GM21529 (cell line): ENCODE measurements around the gene PSMB7.
A peak's percentile ranks its signal among the peaks of the same experiment; 100 is the strongest.

Experiments used
- ATAC-seq: cut with Tn5 transposase; IDR thresholded peaks from one replicate; pipeline ENCODE4 v1.9.1; 2021; ENCODE audit not compliant: unreplicated experiment

The PSMB7 gene

DNA sequence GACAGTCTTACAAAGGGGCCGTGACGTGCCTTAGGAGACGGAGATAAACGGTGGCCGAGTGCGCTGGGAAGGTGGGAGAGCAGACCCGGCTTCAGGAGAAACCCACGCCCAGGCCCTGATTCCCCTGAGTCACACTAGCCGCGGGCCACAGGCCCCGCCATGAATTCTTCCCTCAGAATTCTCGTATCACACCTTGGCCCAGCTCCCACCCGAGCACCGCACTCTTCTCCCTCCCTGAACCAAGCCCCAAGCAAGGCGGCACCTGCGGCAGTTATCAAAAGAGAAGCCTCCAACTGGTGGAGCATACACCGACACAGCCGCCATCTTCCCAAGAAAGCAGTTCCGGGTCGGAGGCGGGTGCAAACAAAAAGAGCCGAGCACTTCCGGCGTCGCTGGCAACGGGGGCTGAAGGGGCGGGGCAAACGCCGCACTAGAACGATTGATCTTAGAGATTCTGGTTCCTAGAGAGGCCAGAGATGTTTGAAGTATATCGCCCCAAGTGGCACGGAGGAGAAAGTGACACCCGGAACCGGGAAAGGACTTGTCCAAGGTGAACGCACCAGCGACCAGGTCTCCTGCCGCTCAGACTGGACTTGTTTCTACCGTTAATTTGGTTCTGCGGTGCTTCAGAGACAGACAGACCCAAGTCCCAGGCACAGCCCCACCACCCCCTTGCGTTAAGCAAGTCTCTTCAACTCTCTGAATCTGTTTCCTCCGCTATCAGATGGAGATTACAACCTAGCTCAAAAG is at the start of gene PSMB7:
Gene PSMB7, minus strand, starts transcription at position 341 of the 750 bp plus-strand sequence. Its CDS starts 17 bp downstream, at position 324.
- ATAC-seq = peak; percentile 90

DNA sequence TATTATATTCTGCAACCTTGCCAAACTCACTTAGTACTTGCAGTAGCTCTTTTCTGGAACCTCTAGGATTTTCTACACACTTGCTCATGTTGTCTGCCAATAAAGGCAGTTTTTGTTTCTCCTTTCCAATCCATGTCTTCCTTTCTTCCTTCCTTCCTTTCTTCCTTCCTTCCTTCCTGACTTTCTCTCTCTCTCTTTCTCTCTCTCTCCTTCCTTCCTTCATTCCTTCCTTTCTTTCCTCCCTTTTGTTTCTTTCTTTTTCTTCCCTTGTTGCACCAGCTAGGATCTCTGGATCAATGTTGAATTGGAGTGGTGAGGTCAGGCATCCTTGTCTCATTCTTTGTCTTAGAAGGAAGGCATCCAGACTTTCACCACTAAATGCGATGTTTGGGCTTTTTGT is 47.5 kb upstream of the PSMB7 start:
- no peak for ATAC-seq

DNA sequence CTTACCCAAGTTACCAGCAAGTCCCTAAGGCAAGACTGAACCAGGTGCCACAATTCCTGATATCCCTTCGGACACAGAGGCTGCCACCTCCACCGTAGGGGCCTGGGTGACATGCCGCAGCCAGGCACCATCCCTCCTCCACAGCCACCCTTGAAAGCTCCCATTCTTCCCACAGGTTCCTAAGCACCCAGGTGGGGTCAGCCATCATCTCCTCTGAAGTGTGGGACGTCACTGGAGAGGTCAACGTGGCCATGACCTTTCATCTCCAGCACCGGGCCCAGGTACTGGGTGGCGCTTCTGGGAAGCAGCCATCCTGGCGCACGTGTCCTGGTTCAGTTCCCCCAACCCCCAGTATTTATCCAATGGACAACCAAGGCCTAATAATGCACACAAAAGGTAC is 43.2 kb upstream of the PSMB7 start:
- no peak for ATAC-seq

DNA sequence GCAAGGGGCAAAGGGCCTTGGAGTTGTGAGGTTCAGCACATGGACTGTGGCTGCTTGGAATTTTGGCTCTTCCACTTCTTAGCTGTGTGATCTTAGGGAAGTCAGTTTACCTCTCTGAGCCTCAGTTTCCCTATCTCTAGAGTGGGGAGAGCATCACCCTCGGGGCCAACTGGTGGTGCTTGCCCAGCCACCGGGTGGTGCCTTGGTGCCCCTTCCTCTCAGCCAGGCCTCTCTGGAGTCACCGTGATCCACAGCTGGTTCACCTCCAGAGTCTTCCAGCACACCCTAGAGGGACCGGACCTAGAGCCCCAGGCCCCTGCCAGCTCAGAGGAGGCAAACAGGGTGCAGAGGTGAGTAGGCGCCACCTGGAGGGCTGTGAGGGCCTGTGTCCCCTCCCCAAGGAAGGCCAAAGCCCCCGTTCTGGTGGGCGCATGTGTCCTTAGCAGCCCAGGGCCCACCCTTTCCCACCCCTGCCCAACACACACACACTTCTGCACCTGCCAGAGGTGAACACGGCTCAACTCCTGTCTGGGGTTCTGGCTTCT is 42.7 kb upstream of the PSMB7 start:
- no peak for ATAC-seq

DNA sequence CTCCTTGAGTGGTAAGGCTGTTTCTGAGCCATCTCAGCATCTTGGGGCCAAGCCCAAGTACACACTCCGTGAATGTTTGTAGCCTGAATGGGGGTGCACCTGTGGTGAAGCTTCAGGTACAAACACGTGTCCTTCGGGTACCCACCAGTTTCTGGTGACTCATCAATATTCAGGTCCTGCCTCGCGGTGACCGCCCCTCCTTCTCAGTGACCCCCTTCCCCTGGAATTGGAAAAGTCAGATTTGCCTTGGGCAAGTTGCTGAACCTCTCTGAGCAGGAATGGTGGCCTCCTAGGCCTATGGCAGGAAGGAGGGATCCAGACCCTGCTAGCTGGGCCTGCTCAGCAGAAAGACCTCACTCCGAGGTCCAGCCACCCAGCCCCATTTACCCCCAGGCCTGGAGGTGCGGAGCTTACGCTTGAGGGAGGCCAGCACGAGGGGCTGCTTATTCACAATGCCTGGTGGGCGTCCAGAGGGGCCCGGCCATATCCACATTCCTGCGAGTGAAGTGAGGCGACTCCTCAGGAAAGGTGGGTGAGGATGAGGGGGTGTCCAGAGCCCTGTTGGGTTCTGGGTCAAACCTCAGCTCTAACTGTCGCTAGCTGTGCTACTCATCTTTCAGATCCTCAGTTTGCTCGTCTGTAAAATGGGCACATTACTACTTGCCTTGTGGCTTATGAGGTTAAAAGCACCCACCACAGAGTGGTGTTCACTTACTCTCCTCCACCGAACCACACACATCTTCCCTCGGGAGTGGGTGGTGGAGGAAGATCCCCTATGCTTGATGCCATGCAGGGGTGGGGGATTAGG is 42.0 kb upstream of the PSMB7 start:
- ATAC-seq = no peak

DNA sequence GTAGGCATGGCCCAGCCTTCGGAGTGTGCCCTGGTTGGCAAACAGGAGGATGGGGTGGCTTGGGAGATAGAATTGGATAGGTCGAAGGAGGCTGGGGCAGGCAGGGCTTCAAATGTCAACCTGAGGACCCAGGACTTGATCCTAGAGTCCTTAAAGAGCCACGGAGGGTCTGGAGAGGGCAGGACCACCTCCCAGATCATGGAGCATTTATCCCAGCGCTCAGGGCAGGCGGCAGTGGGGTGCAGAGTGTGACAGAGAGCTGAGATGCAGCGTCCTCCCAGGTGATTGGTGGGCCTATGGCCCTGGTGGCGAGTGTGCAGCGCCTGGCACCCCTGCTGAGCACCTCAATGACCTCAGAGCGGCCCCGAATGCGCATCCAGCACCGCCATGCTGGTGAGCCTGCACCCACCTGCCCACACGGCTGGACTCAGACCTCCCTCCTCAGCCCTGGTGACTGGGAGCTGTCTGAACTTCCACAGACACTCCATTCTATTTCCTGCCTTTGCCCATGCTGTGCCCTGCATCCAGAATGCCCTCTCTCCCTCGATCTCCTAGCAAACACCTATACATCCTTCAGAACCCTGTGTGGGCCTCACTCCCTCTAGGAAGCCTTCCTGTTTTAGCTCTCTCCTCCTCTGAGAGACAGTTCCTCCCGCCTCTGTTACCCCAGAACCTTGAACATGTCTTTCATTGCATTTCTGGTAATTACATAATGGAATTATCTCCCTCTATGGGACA is 41.3 kb upstream of the PSMB7 start:
- ATAC-seq = no peak

DNA sequence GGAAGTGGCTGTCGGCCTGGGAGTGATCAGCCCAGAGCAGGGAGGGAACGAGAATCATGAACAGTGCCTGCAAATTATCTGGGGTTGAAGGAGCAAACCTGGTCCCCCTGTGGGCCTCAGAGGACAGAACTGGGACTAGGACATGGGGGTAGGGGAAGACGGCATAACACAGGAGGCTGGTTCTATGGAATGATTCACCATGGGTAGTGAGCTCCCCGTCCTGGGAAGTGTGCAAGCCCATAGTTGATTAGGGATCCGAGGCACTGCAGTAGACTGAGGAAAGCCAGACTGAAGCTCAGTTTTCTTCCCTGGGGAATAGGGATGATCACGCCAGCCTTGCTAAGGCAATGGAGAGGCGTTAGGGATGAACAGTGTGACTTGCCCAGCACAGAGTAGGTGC is 40.6 kb upstream of the PSMB7 start:
- ATAC-seq = no peak

DNA sequence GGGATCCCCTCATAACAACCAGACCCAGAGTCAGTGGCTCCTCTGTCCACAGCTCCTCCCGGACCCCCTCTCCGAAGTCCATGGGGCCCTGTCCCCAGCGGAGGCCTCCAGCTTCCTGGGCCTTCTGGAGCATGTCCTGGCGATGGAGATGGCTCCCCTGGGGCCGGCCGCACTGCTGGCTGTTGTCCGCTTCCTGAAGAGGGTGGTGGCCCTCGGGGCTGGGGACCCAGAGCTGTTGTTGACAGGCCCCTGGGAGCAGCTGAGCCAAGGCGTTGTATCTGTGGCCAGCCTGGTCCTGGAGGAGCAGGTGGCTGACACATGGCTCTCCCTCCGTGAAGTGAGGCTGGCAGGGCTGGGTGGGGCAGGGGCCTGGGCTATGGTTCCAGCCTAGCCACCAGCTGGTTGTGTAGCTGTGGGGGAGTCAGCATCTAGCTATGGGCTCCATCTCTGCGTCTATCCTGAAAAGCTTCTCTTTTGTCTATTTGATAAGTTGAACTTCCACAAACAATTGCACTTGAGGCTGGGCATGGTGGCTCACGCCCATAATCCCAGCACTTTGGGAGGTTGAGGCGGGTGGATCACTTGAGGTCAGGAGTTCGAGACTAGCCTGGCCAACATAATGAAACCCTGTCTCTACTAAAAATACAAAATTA is 39.7 kb upstream of the PSMB7 start:
- ATAC-seq = no peak

DNA sequence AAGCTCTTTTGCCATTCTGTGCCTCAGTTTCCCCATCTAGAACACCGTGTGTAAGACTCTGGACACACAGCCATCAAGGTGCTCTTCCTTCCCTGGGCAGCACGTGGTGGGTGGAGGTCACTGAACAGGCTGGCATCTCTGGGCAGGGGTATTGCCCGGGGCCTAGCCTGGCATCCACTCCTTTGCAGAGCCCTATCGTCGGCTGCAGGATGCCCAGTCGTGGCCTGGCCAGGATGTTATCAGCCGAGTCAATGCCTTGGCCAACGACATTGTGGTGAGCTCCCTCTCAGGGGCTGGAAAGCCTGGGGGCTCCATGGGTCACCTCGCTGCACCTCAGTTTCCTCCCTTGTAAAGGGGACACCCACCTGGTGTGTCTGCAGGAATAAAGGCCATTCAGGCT is 39.1 kb upstream of the PSMB7 start:
- no peak for ATAC-seq

DNA sequence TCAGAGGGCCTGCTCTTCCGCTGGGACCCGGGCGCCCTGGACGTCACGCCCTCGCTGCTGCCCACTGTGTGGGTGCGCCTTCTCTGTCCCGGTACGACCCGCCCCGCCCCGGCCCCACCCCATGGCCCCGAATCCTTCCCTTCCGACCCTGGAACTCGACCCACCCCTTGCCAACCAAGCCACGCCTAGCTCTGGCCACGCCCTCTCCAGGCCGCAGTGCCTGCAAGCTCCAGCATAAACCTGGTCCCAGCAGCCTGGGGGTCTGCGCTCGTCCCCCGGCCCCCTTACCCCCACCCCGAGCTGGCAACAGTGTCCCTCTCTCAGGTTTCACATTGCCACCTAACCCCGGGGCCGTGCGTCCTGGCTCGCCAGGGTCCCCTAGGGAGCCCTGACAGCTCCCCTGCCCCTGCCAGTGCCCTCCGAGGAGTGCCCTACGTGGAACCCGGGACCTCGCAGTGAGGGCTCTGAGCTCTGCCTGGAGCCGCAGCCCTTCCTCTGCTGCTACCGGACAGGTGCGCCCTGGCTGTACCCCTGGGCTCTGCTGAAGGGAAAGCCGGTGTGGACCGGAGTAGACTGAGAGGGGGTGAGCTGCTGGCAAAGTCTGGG is 38.4 kb upstream of the PSMB7 start:
- no peak for ATAC-seq

DNA sequence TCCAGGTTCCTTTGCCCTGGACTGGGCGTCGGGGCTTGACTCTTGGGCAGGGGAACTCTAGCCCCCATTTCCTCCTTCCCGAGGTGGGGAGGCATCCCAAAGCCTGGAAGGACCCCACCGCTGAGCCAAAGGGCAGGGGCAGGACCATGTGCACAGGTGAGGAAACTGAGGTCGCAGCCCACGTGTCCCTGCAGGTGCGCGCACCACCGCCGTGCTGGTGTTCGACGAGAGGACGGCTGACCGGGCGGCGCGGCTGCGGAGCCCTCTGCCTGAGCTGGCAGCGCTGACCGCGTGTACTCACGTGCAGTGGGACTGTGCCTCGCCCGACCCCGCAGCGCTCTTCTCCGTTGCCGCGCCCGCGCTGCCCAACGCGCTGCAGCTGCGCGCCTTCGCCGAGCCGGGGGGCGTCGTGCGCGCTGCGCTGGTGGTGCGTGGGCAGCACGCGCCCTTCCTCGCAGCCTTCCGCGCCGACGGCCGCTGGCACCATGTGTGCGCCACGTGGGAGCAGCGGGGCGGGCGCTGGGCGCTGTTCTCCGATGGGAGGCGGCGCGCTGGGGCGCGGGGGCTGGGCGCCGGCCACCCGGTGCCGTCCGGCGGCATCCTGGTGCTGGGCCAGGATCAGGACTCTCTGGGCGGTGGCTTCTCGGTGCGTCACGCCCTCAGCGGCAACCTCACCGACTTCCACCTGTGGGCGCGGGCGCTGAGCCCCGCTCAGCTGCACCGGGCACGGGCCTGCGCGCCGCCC is 37.8 kb upstream of the PSMB7 start:
- no peak for ATAC-seq

DNA sequence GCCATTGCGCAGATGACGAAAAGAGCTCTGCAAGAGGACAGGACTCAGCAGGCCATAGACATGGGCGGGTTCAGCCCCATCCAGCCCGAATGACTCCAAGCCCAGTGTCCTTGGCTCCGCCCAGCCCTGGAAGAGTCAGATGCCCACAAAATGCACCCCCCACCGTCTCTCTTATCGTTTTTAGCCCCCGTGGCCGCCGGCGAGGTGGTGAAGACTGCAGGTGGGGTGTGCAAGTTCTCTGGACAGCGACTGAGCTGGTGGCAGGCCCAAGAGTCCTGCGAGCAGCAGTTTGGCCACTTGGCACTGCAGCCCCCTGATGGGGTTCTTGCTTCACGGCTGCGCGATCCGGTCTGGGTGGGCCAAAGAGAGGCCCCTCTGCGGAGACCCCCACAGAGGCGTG is 37.1 kb upstream of the PSMB7 start:
- ATAC-seq = no peak

DNA sequence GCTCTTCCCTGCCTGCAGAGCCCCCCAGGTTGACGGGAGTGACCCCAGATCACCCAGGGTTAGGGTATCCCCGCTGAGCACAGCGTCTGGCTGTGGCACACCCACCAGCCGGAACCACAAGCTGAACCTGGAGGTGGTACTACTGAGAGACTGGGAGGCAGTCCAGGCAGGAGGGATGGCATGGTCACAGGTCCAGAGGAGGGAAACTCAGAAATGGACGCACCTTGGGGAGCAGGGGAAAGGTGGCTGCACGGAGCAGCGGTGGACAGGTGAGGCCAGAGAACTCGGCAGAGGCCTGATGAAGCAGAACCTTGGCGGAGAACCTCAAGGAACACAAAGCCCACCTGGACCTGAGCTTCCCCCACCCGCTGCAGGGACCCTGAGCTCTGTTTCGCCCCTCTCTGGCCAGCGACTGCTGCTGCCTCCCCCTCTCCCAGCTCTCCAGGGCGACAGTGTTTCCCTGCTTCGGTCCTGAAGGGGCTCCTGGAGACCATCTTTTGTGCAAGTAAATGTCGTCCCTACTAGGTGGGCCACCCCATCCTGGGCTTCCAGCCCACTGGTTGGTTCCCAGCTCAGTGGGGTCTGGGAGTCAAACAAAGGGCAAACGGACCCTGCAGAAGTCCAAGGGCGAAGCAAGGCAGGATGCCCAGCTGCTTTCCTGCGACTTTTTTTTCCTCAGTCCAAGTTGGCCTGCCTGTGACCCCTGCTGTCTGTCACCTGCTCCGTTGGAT is 35.9 kb upstream of the PSMB7 start:
- ATAC-seq = no peak

DNA sequence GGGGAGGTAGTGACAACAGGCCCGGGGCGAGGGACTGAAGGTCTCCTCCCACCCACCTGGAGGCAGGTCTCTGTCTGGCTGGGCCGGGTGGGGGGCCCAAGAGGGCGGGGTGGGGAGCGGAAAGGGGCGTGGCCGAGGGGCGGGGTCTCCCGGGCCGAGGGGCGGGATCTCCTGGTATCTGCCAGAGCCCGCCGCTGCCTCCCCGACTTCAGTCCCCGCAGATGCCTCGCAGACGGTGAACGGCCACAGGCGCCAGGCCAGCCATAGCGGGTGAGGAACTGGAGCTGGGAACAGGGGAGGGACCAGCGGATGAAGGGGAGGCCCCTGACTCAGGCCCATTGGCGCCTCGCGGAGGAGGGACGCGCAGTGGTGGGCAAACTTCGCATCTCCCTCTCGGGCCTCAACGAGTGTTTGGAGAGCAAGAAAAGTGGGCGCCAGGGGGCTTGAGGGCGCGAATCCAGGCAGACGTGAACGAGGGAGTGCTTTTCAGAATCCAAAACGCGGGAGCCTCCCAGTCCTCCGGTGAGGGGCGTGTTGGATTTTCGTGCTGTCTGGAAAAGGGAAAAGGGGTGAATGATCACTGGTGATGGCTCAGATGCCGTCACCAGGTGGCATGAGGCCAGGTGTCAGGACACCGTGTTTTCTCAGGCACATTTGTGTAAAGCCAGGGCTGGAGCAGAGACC is 35.1 kb upstream of the PSMB7 start, which contains the start of gene ADGRD2:
Gene ADGRD2, plus strand, starts transcription at position 211 of the 684 bp plus-strand sequence. CDS start 1,216 bp downstream, outside the sequence.
- no peak for ATAC-seq

DNA sequence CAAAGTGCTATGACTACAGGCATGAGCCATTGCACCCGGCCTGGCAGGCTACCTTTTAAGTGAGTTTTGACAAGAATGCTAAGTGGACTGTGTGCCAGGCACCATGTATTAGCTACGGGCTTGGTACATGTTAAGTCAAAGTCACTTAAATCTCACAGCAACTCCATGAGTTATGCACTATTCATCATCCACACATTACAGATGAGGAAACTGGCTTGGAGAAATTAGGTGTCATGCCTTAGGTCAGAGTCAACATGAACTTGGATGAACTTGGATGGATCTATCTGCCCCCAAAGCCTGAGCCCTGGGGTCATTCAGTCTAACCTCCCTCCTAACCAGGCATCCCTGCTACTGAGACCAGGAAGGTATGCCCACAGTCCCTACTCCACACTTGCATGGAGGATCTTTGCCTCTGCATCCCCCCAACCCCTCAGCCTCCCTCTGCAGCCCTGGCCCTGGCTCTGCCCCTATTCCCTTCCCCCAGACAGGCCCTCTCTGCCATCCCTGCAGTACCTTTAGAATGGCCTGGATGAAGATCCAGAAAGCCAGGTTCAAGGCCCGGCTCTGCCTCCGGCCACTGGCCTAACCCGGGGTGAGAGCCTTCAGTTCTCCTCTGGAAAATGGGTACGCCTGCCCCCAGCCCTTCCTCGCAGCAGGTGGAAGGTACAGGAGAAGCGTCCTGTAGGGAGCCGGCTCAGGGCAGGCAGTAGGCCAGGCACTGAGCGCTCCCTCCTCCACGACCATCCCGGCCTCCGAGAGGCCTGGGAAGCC is 34.3 kb upstream of the PSMB7 start:
- ATAC-seq = no peak

DNA sequence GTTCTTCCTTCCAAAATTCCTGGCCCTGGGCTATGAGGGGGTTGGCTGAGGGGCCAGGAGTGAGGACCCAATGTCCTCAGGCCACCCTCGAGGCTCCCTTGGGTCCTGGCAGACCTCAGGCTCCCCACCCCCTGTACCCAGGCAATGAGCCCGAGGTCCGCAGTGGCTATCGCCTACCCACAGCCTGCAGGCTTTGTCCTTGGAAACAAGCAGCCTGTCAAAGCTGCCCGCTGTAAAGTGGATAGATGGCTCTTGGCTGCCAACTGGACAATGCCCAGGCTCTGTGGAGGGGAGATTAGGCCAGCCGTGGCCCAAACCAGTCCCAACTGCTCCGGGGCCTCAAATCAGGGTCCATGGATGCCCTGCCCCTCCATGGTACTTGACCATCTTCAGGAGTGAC is 32.8 kb upstream of the PSMB7 start:
- no peak for ATAC-seq

DNA sequence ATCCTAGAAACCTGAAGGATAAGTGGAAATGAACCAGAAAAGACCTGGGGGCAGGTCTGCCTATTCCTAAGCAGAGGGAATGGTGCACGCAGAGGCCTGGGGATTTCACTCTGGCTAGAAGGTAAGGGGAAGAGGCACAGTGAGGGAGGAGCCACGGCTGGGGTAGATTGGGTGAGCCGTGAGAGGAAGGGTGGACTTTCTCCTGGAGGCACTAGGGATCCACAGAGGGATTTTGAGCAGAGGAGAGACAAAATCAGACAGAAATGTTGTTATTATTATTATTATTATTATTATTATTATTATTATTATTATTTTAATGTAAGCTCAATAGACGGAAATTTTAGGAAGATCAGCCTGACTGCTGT is 32.0 kb upstream of the PSMB7 start:
- ATAC-seq = no peak

DNA sequence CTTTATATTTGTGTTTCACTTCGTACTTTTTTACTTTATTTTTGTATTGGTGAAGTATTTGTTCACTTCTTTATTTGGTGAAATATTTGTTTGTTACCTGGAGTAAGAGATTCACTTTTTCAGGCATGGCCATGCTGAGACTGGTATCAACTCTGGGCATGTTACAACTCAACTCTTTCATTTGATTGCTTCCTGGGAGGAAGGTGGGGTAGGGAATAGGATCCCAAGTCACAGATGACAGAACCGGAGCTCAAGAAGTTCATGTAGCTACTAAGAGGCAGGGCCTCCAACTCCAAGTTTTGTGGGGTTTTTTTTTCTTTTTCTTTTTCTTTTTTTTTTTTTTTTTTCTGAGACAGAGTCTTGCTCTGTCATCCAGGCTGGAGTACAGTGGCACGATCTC is 28.9 kb upstream of the PSMB7 start:
- no peak for ATAC-seq
